Thymus (tissue), 11 donors: ENCODE results near the gene EARS2. TPM values are rescaled to one million over a fixed set of nuclear protein-coding genes. Genes with fewer than 3 reads are reported as not detected.
A peak's percentile ranks its signal among the peaks of the same experiment; 100 is the strongest.
"Not testable (repeated sequence)": the region's sequence is repeated elsewhere in the genome, so short reads cannot be mapped to it uniquely, and the experiment has no call there.

ENCODE experiments used
- DNase-seq, 9 donors: peaks; one replicate each; pipeline ENCODE4 v3.0.0-alpha.2; 2013; ENCODE audit warnings: low spot score in 9 of 9, low read depth in 6 of 9, missing footprints in 1 of 9
- H3K27ac ChIP-seq, 2 donors: one replicate each; pipeline ENCODE4 v1.5.1; 2013; ENCODE audit warnings: control low read depth in 1 of 2, low read depth in 1 of 2, low read length in 1 of 2, mild to moderate bottlenecking in 1 of 2, moderate library complexity in 1 of 2
- H3K27me3 ChIP-seq, 2 donors: one replicate each; pipeline ENCODE4 v1.5.1; 2013; ENCODE audit warnings: low read length in 1 of 2; ENCODE audit not compliant: control insufficient read depth in 2 of 2, insufficient read depth in 1 of 2
- H3K36me3 ChIP-seq, 2 donors: one replicate each; pipeline ENCODE4 v1.5.1; 2013; ENCODE audit warnings: low read length in 1 of 2, mild to moderate bottlenecking in 1 of 2, moderate library complexity in 1 of 2; ENCODE audit not compliant: control insufficient read depth in 2 of 2, insufficient read depth in 2 of 2
- H3K4me1 ChIP-seq, 2 donors: one replicate each; pipeline ENCODE4 v1.5.1; 2013; ENCODE audit warnings: low read length in 2 of 2; ENCODE audit not compliant: control insufficient read depth in 2 of 2, insufficient read depth in 2 of 2
- H3K4me3 ChIP-seq, 2 donors: one replicate each; pipeline ENCODE4 v1.5.1; 2013; ENCODE audit warnings: low read length in 2 of 2, control low read depth in 1 of 2, mild to moderate bottlenecking in 1 of 2
- H3K9me3 ChIP-seq, 2 donors: one replicate each; pipeline ENCODE4 v1.5.1; 2013; ENCODE audit warnings: low read length in 1 of 2, mild to moderate bottlenecking in 1 of 2; ENCODE audit not compliant: control insufficient read depth in 2 of 2, insufficient read depth in 1 of 2
- WGBS: extraction: QIAGEN DNeasy Blood & Tissue Kit; methylation state at CpG from one replicate; pipeline ENCODE4 v1.1.7; 2013; 5-methylcytosine and 5-hydroxymethylcytosine counted together
- polyA plus RNA-seq: library from polyadenylated mRNA; stranded (reverse); fragments of 200-250 nt; gene quantifications from one replicate; pipeline ENCODE4 v1.2.3, GENCODE V29; 2013
- total RNA-seq: library from RNA; stranded (reverse); fragments of 120-200 nt; gene quantifications from one replicate; pipeline ENCODE4 v1.2.4, GENCODE V29; 2013
- donor health status: healthy.

The EARS2 gene
- total and polyA plus RNA-seq, 2 donors: 11.5 to 20.5 TPM

DNA sequence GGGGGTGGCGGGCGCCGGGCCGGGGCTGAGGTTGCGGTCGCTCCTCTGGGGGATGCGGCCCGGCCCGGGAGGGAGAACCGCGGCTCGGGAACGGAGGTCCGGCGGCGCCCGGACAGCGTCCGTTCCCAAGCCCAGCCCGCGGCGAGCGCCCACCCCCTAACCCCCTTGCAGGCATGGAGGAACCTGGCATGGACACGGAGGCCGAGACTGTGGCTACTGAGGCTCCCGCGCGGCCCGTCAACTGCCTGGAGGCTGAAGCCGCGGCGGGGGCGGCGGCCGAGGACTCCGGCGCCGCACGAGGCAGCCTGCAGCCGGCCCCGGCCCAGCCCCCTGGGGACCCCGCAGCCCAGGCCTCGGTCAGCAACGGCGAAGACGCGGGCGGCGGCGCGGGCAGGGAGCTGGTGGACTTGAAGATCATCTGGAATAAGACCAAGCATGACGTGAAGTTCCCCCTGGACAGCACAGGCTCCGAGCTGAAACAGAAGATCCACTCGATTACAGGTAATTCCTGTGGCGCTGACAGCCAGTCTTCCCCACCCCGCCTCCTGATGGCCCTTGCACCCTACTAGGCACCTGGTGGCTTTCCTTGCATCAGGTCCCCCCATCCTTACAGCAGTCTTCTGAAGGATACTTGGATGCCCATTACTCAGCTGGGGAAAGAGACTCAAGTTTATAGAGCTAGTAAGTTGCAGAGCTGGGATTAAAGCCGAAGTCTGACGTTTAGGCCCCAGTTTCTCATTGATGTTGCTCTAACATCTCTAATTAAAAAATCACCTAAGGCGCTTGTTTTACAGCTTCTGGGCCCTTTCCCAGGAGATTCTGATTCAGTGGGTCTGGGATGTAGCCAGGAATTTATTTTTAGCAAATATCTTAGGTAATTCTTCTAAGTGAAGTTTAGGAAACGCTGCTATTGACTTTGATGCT is 891 bp upstream of the EARS2 start:
- Histone ChIP-seq H3K27ac (peak overlapping the region in 1 of 2 donors; percentile 90), H3K9me3 (no peaks in the 10 kb centered on the region), H3K27me3 (no peaks in the 10 kb centered on the region), H3K4me3 (peak overlapping the region; percentile 61 to 76), H3K4me1 (peaks cover 9 to 13% of the 10 kb centered on the region in 2 donors), H3K36me3 (peaks cover 30 to 33% of the 10 kb centered on the region in 2 donors)
- peak in 1 of 9 donors; percentile 9 for DNase-seq
- 5% methylated on average over 60 of the region's 60 CpGs for WGBS

GRCh38 chr16:23554536-23554935 is 2.6 kb downstream of the EARS2 start:
- Histone ChIP-seq H3K36me3 (peaks cover 6 to 22% of the 10 kb centered on the region in 2 donors), H3K4me3 (no peak overlapping the region), H3K27me3 (no peaks in the 10 kb centered on the region), H3K4me1 (peaks cover 7 to 13% of the 10 kb centered on the region in 2 donors), H3K9me3 (no peaks in the 10 kb centered on the region), H3K27ac (peak overlapping the region in 1 of 2 donors; percentile 17)
- no peak for DNase-seq
- 91% methylated on average over 3 of the region's 3 CpGs for WGBS

- no peaks in the 10 kb centered on the region for H3K27me3 ChIP-seq
- H3K4me3 ChIP-seq: no peak overlapping the region
- peaks cover 15 to 32% of the 10 kb centered on the region in 2 donors for H3K36me3 ChIP-seq
- H3K27ac ChIP-seq: peak overlapping the region in 1 of 2 donors; percentile 43
- H3K9me3 ChIP-seq: no peaks in the 10 kb centered on the region
- H3K4me1 ChIP-seq: peaks cover 0 to 6% of the 10 kb centered on the region in 2 donors
- DNase-seq: no peak
- WGBS: 79% methylated on average over 6 of the region's 6 CpGs
These were observed 5.0 kb downstream of the EARS2 start for GRCh38 chr16:23552161-23552560.

DNA sequence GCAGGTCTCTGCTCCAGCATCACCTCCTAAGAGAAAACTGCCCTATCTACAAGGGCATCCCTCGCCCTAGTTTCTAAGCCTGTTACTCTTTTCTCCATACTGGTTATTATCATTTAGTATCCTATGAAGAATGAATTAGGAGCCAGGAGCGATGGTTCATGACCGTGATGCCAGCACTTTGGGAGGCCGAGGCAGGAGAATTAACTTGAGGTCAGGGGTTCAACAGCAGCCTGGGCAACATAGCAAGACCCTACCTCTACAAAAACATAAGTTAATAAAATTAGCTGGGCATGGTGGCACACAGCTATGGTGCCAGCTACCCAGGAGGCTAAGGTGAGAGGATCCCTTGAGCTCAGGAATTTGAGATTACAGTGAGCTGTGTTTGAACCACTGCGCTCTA is 7.2 kb downstream of the EARS2 start:
- peaks cover 15 to 39% of the 10 kb centered on the region in 2 donors for H3K36me3 ChIP-seq
- no peak overlapping the region for H3K4me3 ChIP-seq
- no peaks in the 10 kb centered on the region for H3K27me3 ChIP-seq
- WGBS: 95% methylated on average over 5 of the region's 5 CpGs
- H3K27ac ChIP-seq: no peak overlapping the region
- no peak for DNase-seq
- no peaks in the 10 kb centered on the region for H3K9me3 ChIP-seq
- no peaks in the 10 kb centered on the region for H3K4me1 ChIP-seq

GRCh38 chr16:23544436-23544835 is 12.7 kb downstream of the EARS2 start:
- WGBS: 94% methylated on average over 14 of the region's 14 CpGs
- DNase-seq: no peak
- H3K9me3 ChIP-seq: no peaks in the 10 kb centered on the region
- no peaks in the 10 kb centered on the region for H3K27me3 ChIP-seq
- no peaks in the 10 kb centered on the region for H3K4me1 ChIP-seq
- no peak overlapping the region for H3K4me3 ChIP-seq
- H3K27ac ChIP-seq: peak overlapping the region in 1 of 2 donors; percentile 71
- H3K36me3 ChIP-seq: peaks cover 15 to 30% of the 10 kb centered on the region in 2 donors

DNA sequence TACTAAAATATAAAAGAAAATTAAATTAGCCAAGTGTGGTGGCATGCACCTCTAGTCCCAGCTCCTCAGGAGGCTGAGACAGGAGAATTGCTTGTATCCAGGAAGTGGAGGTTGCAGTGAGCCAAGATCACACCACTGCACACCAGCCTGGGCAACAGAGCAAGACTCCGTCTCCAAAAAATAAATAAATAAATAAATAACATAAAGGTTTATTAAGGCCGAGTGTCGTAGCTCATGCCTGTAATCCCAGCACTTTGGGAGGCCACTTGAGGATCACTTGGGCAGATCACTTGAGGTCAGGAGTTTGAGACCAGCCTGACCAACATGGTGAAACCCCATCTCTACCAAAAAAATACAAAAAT is 16.4 kb downstream of the EARS2 start:
- not testable (repeated sequence) for H3K4me1 ChIP-seq, H3K27me3 ChIP-seq, H3K9me3 ChIP-seq, DNase-seq, H3K27ac ChIP-seq, H3K4me3 ChIP-seq
- peaks cover 4 to 14% of the 10 kb centered on the region in 2 donors for H3K36me3 ChIP-seq
- 99% methylated on average over 3 of the region's 3 CpGs for WGBS

GRCh38 chr16:23539984-23540816 is 16.9 kb downstream of the EARS2 start:
- no peak overlapping the region for H3K4me3 ChIP-seq
- peaks cover 4 to 13% of the 10 kb centered on the region in 2 donors for H3K36me3 ChIP-seq
- H3K4me1 ChIP-seq: peaks cover 0 to 5% of the 10 kb centered on the region in 2 donors
- H3K27me3 ChIP-seq: no peaks in the 10 kb centered on the region
- 97% methylated on average over 11 of the region's 11 CpGs for WGBS
- H3K9me3 ChIP-seq: no peaks in the 10 kb centered on the region
- no peak for DNase-seq
- no peak overlapping the region for H3K27ac ChIP-seq

GRCh38 chr16:23538919-23539278 is 18.3 kb downstream of the EARS2 start:
- Histone ChIP-seq H3K4me3 (no peak overlapping the region), H3K27ac (no peak overlapping the region), H3K36me3 (peaks cover 7 to 22% of the 10 kb centered on the region in 2 donors), H3K27me3 (no peaks in the 10 kb centered on the region), H3K9me3 (no peaks in the 10 kb centered on the region), H3K4me1 (peaks cover 0 to 11% of the 10 kb centered on the region in 2 donors)
- 95% methylated on average over 1 of the region's 1 CpG for WGBS
- DNase-seq: no peak

- peaks cover 0 to 11% of the 10 kb centered on the region in 2 donors for H3K4me1 ChIP-seq
- H3K9me3 ChIP-seq: no peaks in the 10 kb centered on the region
- no peak overlapping the region for H3K4me3 ChIP-seq
- 93% methylated on average over 3 of the region's 3 CpGs for WGBS
- DNase-seq: no peak
- H3K27me3 ChIP-seq: no peaks in the 10 kb centered on the region
- H3K36me3 ChIP-seq: peaks cover 18 to 22% of the 10 kb centered on the region in 2 donors
- H3K27ac ChIP-seq: no peak overlapping the region
These were observed 19.8 kb downstream of the EARS2 start for GRCh38 chr16:23537390-23537789.
